B cell (primary cell): ENCODE measurements around the gene COPS8. TPM values are rescaled to one million over a fixed set of nuclear protein-coding genes. Genes with fewer than 3 reads are reported as not detected.

Experiments
- ATAC-seq: fragments of 200-7000 bp; cut with Tn5 transposase; one replicate; pipeline ENCODE4 v1.10.0; 2021; ENCODE audit warnings: low read depth, mild to moderate bottlenecking, moderate number of reproducible peaks, moderate library complexity
- CTCF ChIA-PET: fragments of 350-600 bp; sonication (Branson Sonifier 250); formaldehyde crosslinking; loops from one replicate; lab custom pipeline; 2021; ENCODE audit warnings: antibody characterized with exemption, inconsistent platforms; lab: Charles Lee
- POLR2A ChIA-PET: fragments of 350-600 bp; sonication (Branson Sonifier 250); formaldehyde crosslinking; loops from one replicate; lab custom pipeline; 2021; ENCODE audit warnings: antibody characterized with exemption; lab: Charles Lee
- DNase-seq: peaks from one replicate; pipeline ENCODE4 v3.0.0; 2013
- H2AFZ ChIP-seq: 2 replicates; pipeline ENCODE4 v1.6.1; 2012; ENCODE audit warnings: mild to moderate bottlenecking, low read depth, low read length; ENCODE audit not compliant: insufficient read depth, poor library complexity, severe bottlenecking
- H3K27ac ChIP-seq, 2 donors: 1 replicate in 1 of 2; 2 replicates in 1 of 2; pipeline ENCODE4 v1.5.1; 2012 to 2013; ENCODE audit warnings: low read length in 2 of 2, mild to moderate bottlenecking in 2 of 2, moderate library complexity in 1 of 2
- H3K27me3 ChIP-seq, 4 experiments: fragments of 200-600 bp in 1 of 4; sonication (generic) in 1 of 4; replicated peaks in 1 of 4; 1 replicate in 2 of 4; 2 replicates in 2 of 4; pipeline versions ENCODE4 v1.6.1 to v1.7.0; 2013 to 2016; ENCODE audit warnings: low read length in 3 of 4, mild to moderate bottlenecking in 2 of 4, mixed read lengths in 1 of 4, moderate library complexity in 1 of 4; ENCODE audit not compliant: insufficient read depth in 4 of 4, control insufficient read depth in 3 of 4; ENCODE audit errors: control extremely low read depth in 1 of 4
- H3K36me3 ChIP-seq, 2 experiments: replicated peaks in 1 of 2; 1 replicate in 1 of 2; 2 replicates in 1 of 2; pipeline versions ENCODE4 v1.6.1 to v1.7.1; 2013; ENCODE audit warnings: low read length in 1 of 2; ENCODE audit not compliant: insufficient read depth in 2 of 2, control insufficient read depth in 1 of 2; ENCODE audit errors: control extremely low read depth in 1 of 2, extremely low read depth in 1 of 2
- H3K4me1 ChIP-seq, 2 donors: fragments of 200-600 bp in 1 of 2; sonication (generic) in 1 of 2; 1 replicate in 1 of 2; 2 replicates in 1 of 2; pipeline versions ENCODE4 v1.5.1 to v1.6.1; 2013 to 2017; ENCODE audit warnings: low read length in 2 of 2; ENCODE audit not compliant: control insufficient read depth in 2 of 2, insufficient read depth in 2 of 2
- H3K4me2 ChIP-seq: replicated peaks from 2 replicates; pipeline ENCODE3; 2012; ENCODE audit warnings: mild to moderate bottlenecking, low read depth, low read length; ENCODE audit not compliant: poor library complexity, severe bottlenecking
- H3K4me3 ChIP-seq, 5 experiments: fragments of 200-600 bp in 1 of 5; sonication (generic) in 1 of 5; 1 replicate in 3 of 5; 2 replicates in 2 of 5; pipeline versions ENCODE4 v1.5.1 to v1.7.0; 2011 to 2016; ENCODE audit warnings: low read length in 4 of 5, mild to moderate bottlenecking in 4 of 5, low read depth in 2 of 5, control low read depth in 1 of 5, moderate library complexity in 1 of 5; ENCODE audit not compliant: insufficient read depth in 1 of 5; ENCODE audit errors: control extremely low read depth in 1 of 5, extremely low read depth in 1 of 5
- H3K79me2 ChIP-seq: fragments of 200-600 bp; sonication (generic); one replicate; pipeline ENCODE4 v1.6.0; 2016; ENCODE audit warnings: low read length; ENCODE audit not compliant: control insufficient read depth, insufficient read depth
- H3K9ac ChIP-seq: fragments of 200-600 bp; sonication (generic); 2 replicates; pipeline ENCODE4 v1.6.1; 2017; ENCODE audit warnings: mild to moderate bottlenecking, low read length, moderate library complexity
- H3K9me3 ChIP-seq, 3 donors: one replicate each; pipeline versions ENCODE4 v1.6.1 to v1.7.1; 2013; ENCODE audit warnings: low read length in 2 of 3; ENCODE audit not compliant: control insufficient read depth in 2 of 3, insufficient read depth in 1 of 3; ENCODE audit errors: control extremely low read depth in 1 of 3
- H4K20me1 ChIP-seq: 2 replicates; pipeline ENCODE4 v1.6.0; 2012; ENCODE audit warnings: mild to moderate bottlenecking, low read length; ENCODE audit not compliant: insufficient read depth, control insufficient read depth, poor library complexity, severe bottlenecking
- H3K27ac Mint-ChIP-seq: one replicate; pipeline ENCODE4 v1.8.0; 2021; ENCODE audit warnings: mixed read lengths
- H3K27me3 Mint-ChIP-seq: one replicate; pipeline ENCODE4 v1.8.0; 2021; ENCODE audit warnings: mixed read lengths
- H3K4me1 Mint-ChIP-seq: one replicate; pipeline ENCODE4 v1.8.0; 2021; ENCODE audit warnings: mixed read lengths
- H3K4me3 Mint-ChIP-seq: one replicate; pipeline ENCODE4 v1.8.0; 2021; ENCODE audit warnings: mixed read lengths
- H3K9me3 Mint-ChIP-seq: one replicate; pipeline ENCODE4 v1.8.0; 2022; ENCODE audit warnings: mixed read lengths; ENCODE audit not compliant: insufficient read depth
- CTCF ChIP-seq: fragments of 200-600 bp; IDR thresholded peaks from one replicate; pipeline ENCODE4 v1.8.0; 2022; ENCODE audit warnings: antibody characterized with exemption, mild to moderate bottlenecking
- EZH2 ChIP-seq: IDR thresholded peaks from 2 replicates; pipeline ENCODE4 v1.6.1; 2012; ENCODE audit warnings: borderline replicate concordance, low read depth, mild to moderate bottlenecking, moderate library complexity, low read length; ENCODE audit not compliant: insufficient read depth, poor library complexity, severe bottlenecking
- WGBS: methylation state at CpG from one replicate; pipeline ENCODE4 v1.1.5; 2013; ENCODE audit warnings: missing lambda C conversion rate; ENCODE audit not compliant: insufficient coverage; 5-methylcytosine and 5-hydroxymethylcytosine counted together
- intact Hi-C: fragments of 100-400 bp; cut with micrococcal nuclease; formaldehyde crosslinking; loops from one replicate; pipeline ENCODE4 v1.10.0; 2022
- polyA plus RNA-seq: library from polyadenylated mRNA; depleted of rRNA; stranded (reverse); fragments of >200 nt; gene quantifications from 2 replicates; pipeline ENCODE4 v1.2.3, GENCODE V29; 2012
- total RNA-seq, 2 donors: library from RNA; stranded (reverse); fragments of 120-200 nt in 1 of 2; gene quantifications; 1 replicate in 1 of 2; 2 replicates in 1 of 2; pipeline versions ENCODE4 v1.2.3 to v1.2.4, GENCODE V29; 2013 to 2022

The COPS8 gene
- total and polyA plus RNA-seq, 2 donors (not counting 1 experiment from before 2014, with no cell fraction given) = 21.7 to 34.2 TPM

GRCh38 chr2:237101118-237101979 is 15.7 kb downstream of the COPS8 start:
- DNase-seq (no peak), ATAC-seq (no peak)
- WGBS = 80% methylated on average over 1 of the region's 6 CpGs
- Histone ChIP-seq H3K4me1 (no peaks in the 10 kb centered on the region), H2AFZ (no peak overlapping the region), H3K27me3 (no peaks in the 10 kb centered on the region), H3K4me2 (no peak overlapping the region), H3K4me3 (no peak overlapping the region), H3K36me3 (peaks cover 8 to 54% of the 10 kb centered on the region in 2 experiments), H3K79me2 (no peaks in the 10 kb centered on the region), H3K9me3 (no peaks in the 10 kb centered on the region), H3K9ac (no peak overlapping the region), H4K20me1 (no peaks in the 10 kb centered on the region), H3K27ac (no peak overlapping the region)
- intact Hi-C loops = no loop called here
- ChIA-PET CTCF (no interaction called here), POLR2A (no interaction called here)
- TF ChIP-seq CTCF = no peak
- no peak for TF ChIP-seq EZH2
- Mint-ChIP-seq H3K9me3 (no peaks in the 10 kb centered on the region), H3K4me1 (no peaks in the 10 kb centered on the region), H3K27ac (no peak overlapping the region), H3K27me3 (no peaks in the 10 kb centered on the region), H3K4me3 (no peak overlapping the region)

- H3K4me1 Mint-ChIP-seq = no peaks in the 10 kb centered on the region
- no peak for DNase-seq
- peaks cover 8 to 44% of the 10 kb centered on the region in 2 experiments for H3K36me3 ChIP-seq
These were observed 16.7 kb downstream of the COPS8 start for GRCh38 chr2:237102428-237102827.

More at GRCh38 chr2:237102428-237102827, 16.7 kb downstream of the COPS8 start:
- H3K9me3 ChIP-seq = no peaks in the 10 kb centered on the region
- H3K4me1 ChIP-seq = no peaks in the 10 kb centered on the region
- no peaks in the 10 kb centered on the region for H4K20me1 ChIP-seq
- WGBS = no CpG with 5 or more reads among the region's 3 CpGs
- TF ChIP-seq CTCF = no peak
- TF ChIP-seq EZH2 = no peak
- Mint-ChIP-seq H3K4me3 (no peak overlapping the region), H3K9me3 (no peaks in the 10 kb centered on the region), H3K27me3 (no peaks in the 10 kb centered on the region), H3K27ac (no peak overlapping the region)
- no peak overlapping the region for H3K4me3 ChIP-seq
- H3K9ac ChIP-seq = no peak overlapping the region
- no peaks in the 10 kb centered on the region for H3K27me3 ChIP-seq
- CTCF ChIA-PET = no interaction called here
- intact Hi-C loops = no loop called here
- ATAC-seq = no peak
- H3K27ac ChIP-seq = no peak overlapping the region
- no peak overlapping the region for H2AFZ ChIP-seq
- POLR2A ChIA-PET = no interaction called here
- H3K79me2 ChIP-seq = no peaks in the 10 kb centered on the region
- no peak overlapping the region for H3K4me2 ChIP-seq
